Vagina (tissue), 2 donors: Measurements from ENCODE around the gene ABL1.

Source experiments
- POLR2A ChIP-seq, 2 donors: fragments of 450-650 bp; IDR thresholded peaks; one replicate each; pipeline ENCODE4 v1.6.1; 2017; ENCODE audit warnings: antibody characterized with exemption in 2 of 2, mild to moderate bottlenecking in 2 of 2, moderate library complexity in 2 of 2
- POLR2AphosphoS5 ChIP-seq, 2 donors: sonication (generic); formaldehyde crosslinking; IDR thresholded peaks; one replicate each; pipeline ENCODE4 v1.9.0; 2017; ENCODE audit warnings: antibody characterized with exemption in 2 of 2, mild to moderate bottlenecking in 2 of 2, low read depth in 1 of 2; ENCODE audit not compliant: insufficient read depth in 1 of 2
- TF ChIP-seq, protein P1 (sequence below), 3 experiments: fragments of 450-650 bp in 2 of 3; fragments of 200-600 bp in 1 of 3; sonication (generic) in 1 of 3; IDR thresholded peaks; one replicate each; pipeline ENCODE4 v1.5.1; 2017 to 2019; ENCODE audit warnings: antibody characterized with exemption in 3 of 3, mild to moderate bottlenecking in 2 of 3, moderate library complexity in 2 of 3

DNA sequence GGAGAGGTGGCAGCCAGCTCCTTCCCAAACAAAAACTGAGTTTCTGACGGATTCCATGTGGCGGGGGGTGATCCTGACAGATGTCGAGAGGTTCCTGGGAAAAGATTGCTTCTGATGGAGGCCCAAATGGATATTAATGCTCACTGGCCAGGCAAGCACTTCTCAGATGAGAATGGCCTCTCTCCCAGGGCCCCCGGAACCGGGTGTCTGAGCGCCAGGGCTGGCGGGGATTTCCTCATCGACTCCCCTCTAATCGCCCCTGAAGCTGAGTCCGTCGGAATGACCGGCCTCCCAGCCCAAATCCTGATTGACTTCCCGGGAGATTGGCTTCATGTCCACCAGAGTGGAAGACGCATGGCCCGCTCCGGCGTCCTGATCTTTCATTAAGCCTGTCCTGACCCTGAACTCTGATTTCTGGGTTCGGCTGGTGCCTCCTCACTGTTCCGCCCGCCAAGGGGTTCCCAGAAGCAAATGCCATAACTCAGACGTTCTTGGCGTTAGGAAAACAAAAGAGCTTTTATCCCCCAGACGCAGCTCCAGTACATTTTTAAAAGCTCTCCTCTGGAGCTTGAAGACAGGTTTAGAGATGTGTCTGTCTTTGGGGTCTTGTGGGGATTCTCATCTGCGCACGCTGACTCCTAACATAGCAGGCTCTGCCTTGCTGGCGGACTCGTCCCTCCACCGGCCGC is 86.4 kb downstream of the ABL1 start:
- TF ChIP-seq POLR2A (IDR thresholded peaks at IDR 0.05) (no peak), POLR2AphosphoS5 (IDR thresholded peaks at IDR 0.05; ENCODE audit: insufficient read depth in 1 of 2, low read depth in 1 of 2) (no peak)
- TF ChIP-seq, protein P1, sequence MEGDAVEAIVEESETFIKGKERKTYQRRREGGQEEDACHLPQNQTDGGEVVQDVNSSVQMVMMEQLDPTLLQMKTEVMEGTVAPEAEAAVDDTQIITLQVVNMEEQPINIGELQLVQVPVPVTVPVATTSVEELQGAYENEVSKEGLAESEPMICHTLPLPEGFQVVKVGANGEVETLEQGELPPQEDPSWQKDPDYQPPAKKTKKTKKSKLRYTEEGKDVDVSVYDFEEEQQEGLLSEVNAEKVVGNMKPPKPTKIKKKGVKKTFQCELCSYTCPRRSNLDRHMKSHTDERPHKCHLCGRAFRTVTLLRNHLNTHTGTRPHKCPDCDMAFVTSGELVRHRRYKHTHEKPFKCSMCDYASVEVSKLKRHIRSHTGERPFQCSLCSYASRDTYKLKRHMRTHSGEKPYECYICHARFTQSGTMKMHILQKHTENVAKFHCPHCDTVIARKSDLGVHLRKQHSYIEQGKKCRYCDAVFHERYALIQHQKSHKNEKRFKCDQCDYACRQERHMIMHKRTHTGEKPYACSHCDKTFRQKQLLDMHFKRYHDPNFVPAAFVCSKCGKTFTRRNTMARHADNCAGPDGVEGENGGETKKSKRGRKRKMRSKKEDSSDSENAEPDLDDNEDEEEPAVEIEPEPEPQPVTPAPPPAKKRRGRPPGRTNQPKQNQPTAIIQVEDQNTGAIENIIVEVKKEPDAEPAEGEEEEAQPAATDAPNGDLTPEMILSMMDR (IDR thresholded peaks at IDR 0.05): no peak
